HG02588 (cell line): ENCODE results near the gene AMPD3.

Experiments used
- ATAC-seq: cut with Tn5 transposase; IDR thresholded peaks from one replicate; pipeline ENCODE4 v1.9.1; 2021; ENCODE audit warnings: mild to moderate bottlenecking, moderate library complexity; ENCODE audit not compliant: unreplicated experiment

AMPD3 gene

DNA sequence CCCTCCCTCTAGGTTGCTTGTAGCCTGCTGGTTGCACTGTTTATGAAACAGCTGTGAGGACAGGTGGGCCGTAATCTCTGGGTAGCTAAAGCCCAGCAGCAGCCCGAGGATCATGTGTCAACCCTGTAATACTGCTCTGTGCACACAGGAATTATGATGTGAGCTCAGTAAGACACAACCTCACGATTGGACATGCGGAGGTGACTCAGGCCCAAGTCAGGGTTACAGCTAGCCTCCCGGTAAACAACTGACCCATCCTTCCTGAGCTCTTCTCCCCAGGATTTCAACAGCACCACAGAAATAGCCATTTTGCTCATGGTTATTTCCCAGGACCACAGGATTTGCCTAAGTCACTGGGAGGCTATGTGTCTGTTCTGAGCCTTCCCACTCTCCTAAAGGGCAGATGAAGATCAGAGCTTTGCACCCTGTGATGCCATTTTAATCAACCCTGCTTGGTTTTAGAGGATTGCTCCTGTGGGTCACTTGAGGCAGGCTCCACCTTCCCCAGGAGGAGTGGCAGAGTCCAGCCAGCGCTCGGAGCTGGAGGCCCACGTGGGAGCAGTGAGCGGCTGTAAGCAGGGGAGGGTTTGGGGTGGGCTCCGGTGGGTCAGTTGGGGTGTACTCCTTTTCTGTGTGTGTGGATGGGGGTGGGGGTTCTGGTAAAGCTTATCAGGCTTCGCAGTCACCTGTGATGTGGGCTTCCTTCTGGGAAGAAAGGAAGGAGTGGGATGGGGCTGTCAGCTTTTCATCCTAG lies at the start of gene AMPD3:
Gene AMPD3 (plus strand): TSS at position 387 of the 754 bp plus-strand sequence. CDS start 6,256 bp downstream, outside the sequence.
- ATAC-seq = peak; percentile 27

DNA sequence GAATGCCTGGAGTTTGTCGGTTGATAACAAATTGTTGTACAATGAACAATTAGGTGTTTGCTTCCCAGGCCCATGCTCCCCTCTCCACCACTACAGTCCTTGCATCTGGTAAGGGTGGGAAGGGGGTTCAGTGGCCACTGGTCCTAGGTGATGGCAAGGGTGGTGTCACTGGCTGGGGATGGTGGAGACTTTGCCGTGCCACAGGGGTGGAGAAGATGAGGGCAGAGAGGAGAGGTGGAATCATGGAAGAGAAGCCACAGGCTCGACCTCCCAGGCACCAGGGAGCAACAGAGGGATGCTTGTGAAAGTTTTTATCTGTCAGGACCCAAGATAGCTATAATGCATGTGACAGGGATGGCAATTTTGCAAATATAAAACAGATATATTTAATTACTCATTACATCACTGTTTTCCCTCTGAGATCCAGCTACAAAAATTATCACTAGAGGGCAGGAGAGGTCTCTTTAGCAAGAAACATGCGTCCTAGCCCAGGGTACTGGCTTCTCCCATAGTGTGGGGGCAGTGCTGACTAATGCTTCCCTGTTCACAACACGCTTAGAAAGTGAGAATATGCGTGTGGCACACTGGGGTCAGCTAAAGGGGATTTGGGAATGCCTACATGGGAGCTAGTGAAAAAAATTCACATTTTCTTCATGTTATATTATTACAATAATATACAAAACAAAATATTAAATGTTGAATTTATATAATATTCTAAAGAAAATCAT lies 49.0 kb upstream of the AMPD3 start:
- ATAC-seq = no peak

DNA sequence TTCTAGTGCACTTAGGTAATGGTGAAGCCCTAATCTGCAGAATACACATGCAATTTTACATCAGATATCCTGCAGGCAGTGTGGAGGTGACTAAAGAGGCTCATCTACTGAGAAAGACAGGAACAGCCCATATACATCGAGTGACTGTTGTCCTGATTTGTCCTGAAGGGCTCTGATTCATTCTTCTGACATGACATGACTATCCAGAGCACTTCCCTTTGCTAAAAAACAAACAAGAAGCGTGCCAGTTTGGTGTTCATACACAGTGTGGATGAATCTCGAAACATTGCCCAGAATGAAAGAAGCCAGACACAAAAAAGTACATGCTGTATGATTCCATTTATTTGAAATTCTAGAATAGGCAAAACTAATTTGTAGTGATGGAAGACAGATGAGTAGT lies 48.0 kb upstream of the AMPD3 start:
- ATAC-seq = no peak

DNA sequence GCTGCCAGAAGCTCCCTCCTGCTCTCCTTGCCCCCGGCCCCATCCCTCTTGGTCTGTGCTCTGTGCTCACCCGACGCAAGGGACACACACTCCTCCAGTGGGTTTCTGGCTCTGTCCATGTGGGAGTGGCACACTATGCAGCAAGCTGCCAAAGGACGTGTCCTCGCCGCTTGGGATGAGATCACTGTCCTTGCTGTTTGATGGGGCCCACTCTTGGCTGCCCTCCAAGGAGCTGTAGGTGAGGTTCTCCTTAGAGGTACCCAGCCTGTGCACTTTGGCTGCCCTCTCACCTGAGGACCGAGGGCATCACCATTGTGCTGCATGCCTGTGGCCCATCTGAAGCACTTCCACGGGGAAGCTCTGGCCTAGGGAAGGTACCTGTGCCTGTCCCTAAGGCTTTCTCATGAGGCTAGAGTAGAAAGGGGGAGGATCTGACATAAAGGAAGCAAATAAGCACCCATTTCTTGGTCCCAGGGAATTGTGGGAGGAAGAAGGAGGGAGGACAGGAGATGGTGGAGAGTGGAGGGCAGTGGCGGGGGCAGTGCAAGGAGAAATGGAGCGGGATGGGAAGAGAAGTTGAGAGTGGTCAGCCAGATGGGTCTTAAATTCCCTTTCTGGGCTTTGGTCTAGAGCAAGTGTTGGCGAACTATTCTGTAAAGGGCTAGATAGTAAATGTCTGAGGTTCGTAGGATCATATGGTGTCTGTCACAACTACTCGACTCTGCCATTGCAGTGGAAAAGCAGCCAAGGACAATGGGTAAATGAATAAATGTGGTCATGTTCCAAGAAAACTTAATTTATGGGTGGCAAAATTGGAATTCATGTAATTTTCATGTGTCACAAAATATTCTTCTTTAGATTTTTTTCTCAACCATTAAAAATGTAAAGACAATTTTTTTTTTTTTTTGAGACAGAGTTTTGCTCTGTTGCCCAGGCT lies 47.0 kb upstream of the AMPD3 start:
- ATAC-seq = no peak

DNA sequence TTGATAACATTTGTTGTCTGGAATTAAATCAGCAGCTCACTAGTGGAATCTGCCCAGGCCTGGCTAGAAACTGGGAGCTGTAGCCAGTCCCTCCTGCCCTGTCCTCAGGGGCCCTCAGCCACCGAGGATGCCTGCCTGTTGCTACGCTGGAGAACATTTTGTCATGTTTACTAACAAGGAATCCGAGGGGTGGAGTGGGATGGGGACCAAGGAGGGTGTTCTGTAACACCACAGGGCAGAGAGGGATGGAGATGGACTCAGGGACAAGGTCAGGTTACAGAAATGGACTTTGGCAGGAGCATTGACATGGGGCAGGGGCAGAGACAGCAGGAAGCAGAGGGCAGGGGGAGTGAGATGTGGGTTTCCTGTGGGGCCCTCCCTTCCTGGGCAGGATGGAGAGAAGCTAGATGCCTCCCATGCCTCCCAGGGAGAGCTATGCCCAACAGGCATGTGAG lies 45.8 kb upstream of the AMPD3 start:
- no peak for ATAC-seq

DNA sequence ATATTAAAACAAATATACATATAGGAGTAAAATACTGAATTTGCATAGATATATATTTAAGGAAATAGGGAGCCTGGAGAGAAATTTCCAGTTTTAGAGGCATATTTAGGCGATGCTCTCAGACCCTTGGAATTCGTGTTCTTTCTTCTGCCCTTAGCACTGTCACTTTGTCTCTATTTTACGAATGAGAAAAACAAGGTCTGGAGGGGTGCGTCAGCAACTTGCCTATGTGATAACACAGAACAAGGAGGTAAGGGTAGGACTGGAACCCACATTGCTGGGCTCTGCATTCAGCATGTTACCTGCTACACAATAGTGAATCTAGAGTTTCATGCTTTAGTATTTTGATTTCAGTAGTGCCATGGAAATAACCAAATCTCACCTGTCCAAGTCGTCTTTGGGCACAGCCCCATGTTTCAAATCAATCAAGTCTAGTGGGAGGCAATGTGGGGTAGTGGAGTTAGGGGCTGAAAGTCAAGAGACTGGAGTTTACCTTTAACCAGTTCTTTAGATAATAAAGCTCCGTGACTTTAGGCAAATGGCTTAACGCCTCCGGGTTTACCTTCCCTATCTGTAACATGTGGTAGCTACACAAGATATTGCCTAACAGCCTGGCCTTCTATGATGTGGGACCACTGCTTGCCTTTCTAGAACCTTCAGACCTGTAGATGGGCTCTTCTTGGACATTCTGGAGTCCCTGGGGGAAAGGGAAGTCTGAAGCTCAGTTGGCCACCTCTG lies 44.8 kb upstream of the AMPD3 start:
- no peak for ATAC-seq

DNA sequence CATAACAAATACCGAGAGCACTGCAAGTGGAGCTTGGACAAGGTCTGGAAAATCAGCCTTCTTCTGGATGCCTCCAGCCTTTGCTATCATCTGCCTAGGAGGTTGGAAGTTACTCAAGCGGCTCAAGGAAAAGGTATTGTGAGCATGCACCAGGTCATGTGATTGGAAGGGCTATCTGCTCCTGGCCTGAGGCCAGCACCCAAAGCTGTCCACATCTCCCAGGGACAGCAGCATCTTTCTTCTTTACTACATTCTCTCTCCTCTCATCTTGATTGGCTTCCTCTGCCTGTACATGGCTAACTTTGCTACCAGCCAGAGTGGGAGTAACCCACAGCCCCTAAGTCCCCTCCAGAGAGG lies 44.2 kb upstream of the AMPD3 start:
- no peak for ATAC-seq

DNA sequence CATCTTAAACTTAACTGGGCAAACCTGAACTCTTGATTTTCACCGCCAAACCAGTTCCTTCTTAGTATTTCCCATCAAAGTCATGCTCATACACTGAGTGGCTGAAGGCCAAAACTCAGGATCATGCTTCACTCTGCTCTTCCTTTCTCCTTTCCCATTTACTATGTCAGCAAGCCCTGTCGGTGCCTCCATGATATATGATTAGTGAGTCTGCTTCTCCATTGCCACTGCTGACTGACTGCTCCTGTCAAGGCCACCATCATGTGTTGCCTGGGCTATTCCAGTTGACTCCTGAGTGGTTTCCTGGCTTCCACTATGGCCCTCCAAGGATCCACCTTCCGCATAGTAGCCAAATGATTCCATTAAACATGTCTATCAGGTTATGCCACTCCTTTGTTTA lies 42.8 kb upstream of the AMPD3 start:
- no peak for ATAC-seq

DNA sequence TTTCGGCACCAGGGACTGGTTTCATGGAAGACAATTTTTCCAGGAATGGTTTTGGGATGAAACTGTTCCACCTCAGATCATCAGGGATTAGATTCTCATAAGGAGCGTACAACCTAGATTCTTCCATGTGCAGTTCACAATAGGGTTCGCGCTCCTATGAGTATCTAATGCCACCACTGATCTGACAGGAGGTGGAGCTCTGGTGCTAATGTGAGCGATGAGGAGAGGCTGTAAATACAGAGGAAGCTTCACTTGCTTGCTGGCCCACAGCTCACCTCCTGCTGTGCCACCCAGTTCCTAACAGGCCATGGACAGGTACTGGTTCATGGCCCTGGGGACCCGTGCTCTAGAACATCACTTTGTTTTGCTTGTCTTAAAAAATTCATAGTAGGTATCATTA lies 41.8 kb upstream of the AMPD3 start:
- no peak for ATAC-seq

DNA sequence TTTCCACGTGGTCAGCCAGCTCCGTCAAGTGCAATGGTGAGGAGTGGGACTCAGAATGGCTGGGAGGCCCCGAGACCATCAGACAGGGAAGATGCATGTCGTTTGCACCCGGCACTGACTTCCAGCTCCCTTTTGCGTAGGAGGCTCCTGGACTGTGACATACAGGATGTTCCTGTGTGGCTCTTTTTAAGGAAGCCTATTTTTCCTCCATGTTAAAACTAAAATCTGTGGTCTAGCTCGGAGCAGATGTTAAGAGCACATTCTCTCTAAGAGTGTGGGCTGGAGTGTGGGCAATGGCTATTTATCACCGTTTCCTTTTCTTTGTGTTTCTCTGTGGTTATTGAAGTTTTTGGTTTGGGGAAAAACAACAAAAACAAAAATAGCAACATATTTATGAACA lies 40.9 kb upstream of the AMPD3 start:
- no peak for ATAC-seq

DNA sequence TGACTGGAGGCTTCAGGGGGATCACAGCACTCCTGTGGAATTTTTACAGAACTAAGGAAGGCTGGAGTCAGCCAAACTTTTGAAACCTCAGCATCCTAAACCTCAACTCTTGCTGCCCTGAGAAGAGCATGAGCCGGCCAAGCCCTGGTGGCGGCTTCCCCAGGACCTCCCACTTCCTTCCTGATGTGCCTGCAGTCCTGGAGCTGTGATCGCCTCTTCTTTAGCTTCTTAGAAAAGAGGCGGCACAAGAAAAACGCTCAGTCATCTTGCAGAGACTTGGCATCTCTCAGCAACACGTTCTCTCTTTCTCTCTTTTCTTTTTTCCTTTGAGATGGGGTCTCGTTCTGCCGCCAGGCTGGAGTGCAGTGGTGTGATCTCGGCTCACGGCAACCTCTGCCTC lies 40.4 kb upstream of the AMPD3 start:
- ATAC-seq = no peak

DNA sequence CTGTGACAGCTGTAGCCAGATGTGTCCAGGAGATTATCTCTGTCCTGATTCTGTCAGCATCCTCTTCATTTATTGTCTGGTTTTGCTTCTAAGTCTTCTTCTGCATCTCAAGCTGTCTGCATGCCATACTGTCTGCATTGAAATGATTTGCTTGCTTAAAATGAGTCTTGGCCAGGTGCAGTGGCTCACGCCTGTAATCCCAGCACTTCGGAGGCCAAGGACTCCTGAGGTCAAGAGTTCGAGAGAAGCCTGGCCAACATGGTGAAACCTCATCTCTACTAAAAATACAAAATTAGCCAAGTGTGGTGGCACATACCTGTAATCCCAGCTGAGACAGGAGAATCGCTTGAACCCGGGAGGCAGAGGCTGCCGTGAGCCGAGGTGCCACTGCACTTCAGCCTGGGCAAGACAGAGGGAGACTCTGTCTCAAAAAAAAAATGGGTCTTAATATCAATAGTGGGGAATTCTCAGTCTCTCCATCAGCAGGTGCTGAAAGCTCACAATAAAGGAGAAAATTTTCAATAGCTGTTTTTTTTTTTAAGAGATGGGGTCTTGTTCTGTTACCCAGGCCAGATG lies 39.2 kb upstream of the AMPD3 start:
- ATAC-seq = no peak

DNA sequence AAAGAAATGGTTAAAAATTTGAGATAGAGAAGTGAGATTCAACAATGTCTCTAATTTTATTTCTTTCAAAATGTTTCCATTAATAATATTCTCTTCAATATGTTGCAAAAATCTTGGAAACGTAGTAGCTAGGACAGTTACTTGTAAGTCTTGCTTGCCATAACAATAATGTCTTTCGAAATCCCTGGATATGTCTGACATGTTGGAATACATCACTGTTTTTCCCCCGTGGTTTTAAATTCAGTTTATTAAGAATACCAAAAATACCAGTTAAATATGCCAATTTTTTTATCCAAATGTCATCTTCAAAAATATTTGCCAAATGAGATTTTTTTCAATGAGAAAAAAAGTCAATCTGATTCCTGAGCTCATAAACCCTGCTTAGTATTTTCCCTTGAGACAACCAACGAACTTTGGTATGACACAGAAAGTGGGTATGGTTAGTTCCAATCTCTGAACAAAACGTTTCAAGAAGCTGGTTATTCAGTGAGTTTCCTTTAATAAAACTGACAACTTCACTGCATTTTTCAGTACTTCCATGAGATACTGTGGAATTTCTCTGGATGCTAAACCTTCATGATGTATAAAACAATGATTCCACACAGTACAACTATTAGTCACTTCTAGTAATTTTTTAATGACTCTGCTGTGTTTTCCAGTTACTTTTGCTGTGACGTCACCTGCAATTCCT lies 36.7 kb upstream of the AMPD3 start:
- ATAC-seq = no peak

DNA sequence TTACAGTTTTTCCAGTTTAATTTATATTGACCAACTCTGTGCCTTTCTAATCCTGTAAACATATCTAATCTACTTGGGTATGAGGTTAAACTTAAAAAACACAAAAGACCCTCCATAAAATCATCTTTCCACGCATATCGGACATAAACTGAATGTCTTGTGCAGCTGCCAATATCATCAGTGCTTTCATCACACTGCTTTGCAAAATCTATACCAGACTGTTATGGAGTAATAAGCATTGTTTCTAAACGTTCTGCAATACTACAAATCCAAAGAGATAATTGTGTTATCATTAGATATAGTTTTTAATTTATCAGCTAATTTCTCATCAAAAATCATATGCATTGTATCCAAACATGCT lies 36.1 kb upstream of the AMPD3 start:
- ATAC-seq = no peak

DNA sequence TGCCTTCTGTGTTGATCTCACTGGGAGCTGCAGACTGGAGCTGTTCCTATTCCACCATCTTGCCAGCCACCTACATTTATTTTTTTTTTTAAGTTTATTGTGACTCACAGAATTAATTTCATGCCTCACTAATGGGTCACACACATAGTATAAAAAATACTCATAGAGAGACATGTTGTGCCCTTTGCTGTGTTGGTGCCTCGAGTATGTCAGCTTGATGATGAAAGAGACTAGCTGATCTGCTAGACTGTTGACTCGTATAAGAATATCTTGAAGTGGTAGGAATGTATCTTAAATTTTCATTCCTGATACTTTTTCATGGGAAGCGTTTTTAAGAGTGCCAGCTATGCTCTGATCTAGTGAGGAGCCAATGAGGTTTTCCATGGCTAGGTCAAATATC lies 28.6 kb upstream of the AMPD3 start:
- ATAC-seq = no peak

DNA sequence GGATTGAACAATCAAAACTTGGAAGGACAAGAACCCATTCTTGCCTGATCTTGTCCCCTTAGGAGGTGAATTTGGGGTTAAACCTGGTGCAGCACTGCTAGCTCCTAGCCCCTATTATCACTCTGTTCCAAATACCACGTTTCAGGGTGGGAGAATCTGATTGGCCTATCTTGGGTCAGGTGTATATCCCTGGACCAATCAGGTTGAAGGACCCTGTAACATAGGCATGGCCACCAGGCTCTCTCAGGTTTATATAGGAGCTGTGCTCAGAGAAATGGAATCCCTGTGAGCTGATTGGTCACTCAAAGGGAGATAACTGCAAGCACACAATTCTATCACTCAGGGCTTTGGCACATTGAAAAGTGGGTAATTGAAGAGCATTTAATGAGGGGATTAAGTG lies 26.6 kb upstream of the AMPD3 start:
- ATAC-seq = no peak

DNA sequence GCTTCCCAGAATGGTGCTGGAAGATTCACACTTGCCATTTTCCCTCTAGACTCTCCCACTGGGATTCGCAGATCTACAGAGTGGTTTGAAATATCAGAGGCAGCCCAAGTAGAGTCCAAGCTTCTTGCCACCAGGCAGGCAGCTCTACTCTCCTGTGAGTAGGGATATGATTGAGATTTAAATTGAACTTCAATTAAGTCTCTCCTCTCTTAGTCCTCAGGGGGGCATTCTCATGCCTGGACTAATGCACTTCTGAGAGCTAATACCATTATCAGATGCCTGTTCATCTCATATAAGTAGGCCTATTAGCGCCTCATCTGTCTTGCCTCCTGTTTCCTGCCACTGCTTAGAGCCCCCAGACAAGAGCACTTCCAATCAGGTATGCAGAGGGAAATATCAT lies 25.5 kb upstream of the AMPD3 start:
- no peak for ATAC-seq

DNA sequence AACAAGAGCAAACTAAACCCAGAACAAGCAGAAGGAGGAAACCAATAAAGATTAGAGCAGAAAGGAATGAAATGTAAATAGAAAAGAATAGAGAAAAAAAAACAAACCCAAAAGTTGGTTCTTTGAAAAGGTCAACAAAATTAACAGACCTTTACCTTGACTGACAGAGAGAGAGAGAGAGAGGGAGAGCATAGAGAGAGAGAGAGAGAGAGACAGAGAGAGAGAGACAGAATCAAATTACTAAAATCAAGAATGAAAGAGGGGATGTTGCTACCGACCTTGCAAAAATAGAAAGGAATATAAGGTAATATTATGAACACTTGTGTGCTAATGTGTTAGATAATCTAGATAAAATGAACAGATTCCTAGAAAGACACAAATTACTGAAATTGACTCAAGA lies 22.6 kb upstream of the AMPD3 start:
- ATAC-seq = no peak

DNA sequence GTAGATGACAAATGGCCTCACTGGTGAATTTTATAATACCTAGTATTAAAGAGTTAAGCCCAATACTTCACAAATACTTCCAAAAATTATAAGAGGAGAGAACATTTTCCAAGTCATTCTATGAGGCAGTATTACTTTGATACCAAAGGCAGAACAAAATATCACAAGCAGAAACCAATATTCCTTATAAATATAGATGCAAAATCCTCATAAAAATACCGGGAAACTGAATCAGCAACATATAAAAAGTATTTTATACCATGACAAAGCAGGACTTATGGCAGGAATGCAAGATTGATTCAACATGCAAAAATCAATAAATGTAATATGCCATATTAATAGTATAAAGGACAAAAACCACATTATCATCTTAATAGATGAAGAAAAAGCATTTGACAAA lies 22.1 kb upstream of the AMPD3 start:
- ATAC-seq = no peak

DNA sequence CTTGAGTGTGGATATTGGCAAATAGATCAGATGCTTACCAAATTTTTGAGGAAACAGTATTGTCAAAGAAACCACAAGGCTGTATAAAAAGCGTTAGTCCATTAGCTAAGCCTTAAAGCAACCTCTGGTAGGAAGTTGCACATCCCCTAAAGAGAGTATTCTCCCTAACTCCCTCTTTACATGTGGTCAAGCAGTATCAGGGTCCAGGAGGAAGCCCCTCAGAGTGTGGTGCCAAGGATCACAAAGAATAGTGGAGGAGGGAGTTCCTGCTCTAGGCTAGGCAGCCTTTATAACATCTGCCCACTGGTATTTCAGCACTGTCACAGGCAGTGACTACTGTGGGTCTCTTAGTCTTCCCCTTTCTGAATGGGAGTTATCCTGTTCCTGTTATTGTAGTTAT lies 18.8 kb upstream of the AMPD3 start:
- no peak for ATAC-seq
